Measurements from ENCODE around the gene CCDC51.

The CCDC51 gene

GRCh38 chr3:48388966-48389365, 51.0 kb downstream of the CCDC51 start:
- DNase-seq: no peak
- Mint-ChIP-seq H3K27me3 (peaks cover 14 to 17% of the 10 kb centered on the region in 2 donors), H3K9me3 (peaks cover 0 to 1% of the 10 kb centered on the region in 2 donors), H3K4me1 (no peaks in the 10 kb centered on the region), H3K36me3 (peaks cover 0 to 1% of the 10 kb centered on the region in 2 donors), H3K27ac (no peak overlapping the region), H3K4me3 (no peak overlapping the region)
- ATAC-seq (replicated peaks): no peak

GRCh38 chr3:48387634-48388033, 52.3 kb downstream of the CCDC51 start:
- Mint-ChIP-seq H3K4me1 (no peaks in the 10 kb centered on the region), H3K36me3 (peaks cover 0 to 1% of the 10 kb centered on the region in 2 donors), H3K27me3 (peaks cover 12 to 19% of the 10 kb centered on the region in 2 donors), H3K27ac (no peak overlapping the region), H3K9me3 (peaks cover 0 to 1% of the 10 kb centered on the region in 2 donors), H3K4me3 (no peak overlapping the region)
- no peak for ATAC-seq (replicated peaks)
- DNase-seq: no peak

Measured in stimulated activated naive B cell treated with anti-CD40 and anti-IgM and Interleukin-4, amounts not matched to agents 10 μg/mL and 1 μg/mL and 100 μg/mL, for 72 hours (primary cell).